Forelimb muscle (tissue), 1 donor: ENCODE results near the gene MCHR1. TPM values are rescaled to one million over a fixed set of nuclear protein-coding genes. Genes with fewer than 3 reads are reported as not detected.

Experiments
- DNase-seq: peaks from one replicate; pipeline ENCODE4 v3.0.0-alpha.2; 2013; ENCODE audit warnings: low read depth
- polyA plus RNA-seq: library from polyadenylated mRNA; unstranded; fragments of 120-200 nt; gene quantifications from one replicate; pipeline ENCODE4 v1.2.1, GENCODE V29; 2013; ENCODE audit not compliant: insufficient read length

The MCHR1 gene
- polyA plus RNA-seq, 1 donor = 0.20 TPM

DNA sequence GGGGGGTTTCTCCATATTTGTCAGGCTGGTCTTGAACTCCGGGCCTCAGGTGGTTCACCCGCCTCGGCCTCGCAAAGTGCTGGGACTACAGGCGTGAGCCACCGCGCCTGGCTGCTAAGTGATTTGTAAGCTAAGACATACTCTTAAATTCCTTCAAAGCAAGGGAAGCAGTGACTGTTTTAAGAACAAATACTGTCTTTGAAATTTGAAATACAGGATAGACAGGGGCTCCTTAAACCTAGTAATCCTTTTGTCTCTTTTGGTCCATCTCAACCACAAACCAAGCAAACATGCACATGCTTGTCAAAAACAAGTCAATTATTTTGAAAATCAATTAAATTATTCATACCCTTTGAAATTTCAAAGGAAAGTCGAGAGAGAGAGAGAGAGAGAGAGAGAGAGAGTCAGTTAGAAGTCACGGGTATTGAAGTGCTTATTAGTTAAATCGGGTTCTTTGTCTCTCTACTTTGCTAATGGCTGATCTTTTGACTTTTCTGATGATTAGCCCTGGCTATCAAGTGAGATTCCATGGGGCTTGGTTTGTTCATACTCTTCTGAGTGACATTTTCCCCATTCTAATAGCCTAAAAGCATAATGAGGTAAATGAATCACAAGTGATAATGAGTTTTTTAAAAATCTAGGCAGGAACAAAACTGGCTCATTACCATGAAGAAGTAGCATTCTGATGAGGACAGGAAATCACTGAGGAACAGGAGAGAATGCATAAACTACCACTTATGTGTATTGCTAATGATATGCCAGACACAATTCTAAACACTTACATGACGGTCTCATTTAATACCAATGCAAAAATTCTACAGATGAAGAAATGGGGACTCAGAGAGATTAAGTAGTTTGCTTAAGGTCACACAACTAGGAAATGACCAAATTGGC, 48.0 kb downstream of the MCHR1 start:
- no peak for DNase-seq

DNA sequence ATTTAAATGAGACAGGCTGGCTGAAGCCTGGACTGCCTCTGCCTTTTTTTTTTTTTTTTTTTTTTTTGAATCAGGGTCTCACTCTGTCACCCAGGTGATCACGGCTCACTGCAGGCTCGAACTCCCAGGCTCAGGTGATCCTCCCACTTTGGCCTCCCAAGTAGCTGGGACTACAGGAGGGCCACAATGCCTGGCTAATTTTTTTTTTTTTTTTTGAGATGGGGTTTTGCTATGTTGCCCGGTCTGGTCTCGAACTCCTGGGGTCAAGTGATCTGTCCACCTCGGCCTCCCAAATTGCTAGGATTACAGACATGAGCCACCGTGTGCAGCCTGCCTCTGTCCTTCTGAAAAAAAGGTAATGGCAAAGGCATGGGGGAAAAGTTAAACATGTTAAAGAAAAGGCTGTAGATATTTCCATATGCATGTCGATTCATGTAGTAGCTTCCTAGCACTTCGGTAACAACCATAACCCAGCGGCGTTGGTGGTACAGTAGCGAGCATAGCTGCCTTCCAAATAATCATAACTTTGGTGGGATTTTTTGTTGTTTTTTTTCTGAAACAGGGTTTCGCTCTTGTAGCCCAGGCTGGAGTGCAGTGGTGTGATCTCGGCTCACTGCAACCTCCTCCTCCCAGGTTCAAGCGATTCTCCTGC, 48.8 kb downstream of the MCHR1 start:
- DNase-seq = no peak

DNA sequence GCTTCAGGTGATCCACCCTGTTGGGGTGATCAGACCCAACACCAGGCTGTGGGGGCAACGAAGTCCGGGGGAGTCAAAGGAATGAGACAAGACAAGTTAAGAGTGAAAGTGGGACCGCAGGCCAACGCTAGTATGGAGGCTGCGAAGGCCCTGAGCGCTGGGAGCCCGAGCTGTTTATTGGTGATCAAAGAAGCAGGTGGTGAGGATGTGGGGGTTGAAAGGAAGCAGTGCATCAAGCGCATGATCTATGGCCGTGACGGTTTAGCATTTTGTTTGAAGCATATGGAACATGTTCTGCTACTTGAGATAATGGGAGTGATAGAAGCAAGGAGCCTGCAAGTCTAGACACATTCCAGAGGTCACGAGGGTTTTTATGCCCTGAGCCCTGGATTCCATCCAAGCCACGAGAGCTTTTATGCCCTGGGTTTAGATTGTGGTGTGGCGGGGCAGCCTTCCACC, 49.5 kb downstream of the MCHR1 start:
- no peak for DNase-seq

DNA sequence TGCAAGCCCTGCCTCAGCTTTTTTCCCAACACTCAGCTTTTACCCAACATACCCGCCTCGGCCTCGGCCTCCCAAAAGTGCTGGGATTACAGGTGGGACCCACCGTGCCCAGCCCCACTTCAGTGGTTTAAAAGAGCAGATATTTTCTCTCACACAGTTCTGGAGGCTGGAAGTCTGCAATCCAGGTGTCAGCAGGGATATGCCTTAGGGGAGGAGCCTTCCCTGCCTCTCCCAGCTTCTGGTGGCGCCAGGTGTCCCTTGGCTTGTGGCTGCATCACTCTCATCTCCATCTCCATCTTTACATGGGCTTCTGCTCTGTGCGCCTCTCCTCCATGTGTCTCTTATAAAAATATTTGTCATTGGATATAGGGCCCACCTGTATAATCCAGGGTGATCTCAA, 50.0 kb downstream of the MCHR1 start:
- DNase-seq = no peak

Other genes starting within 250 kb of the MCHR1 start
- gene MRTFA, start 42.8 kb upstream of the MCHR1 start, polyA plus RNA-seq = 25.8 TPM
- gene SLC25A17, start 139.9 kb downstream of the MCHR1 start, polyA plus RNA-seq = 20.9 TPM
- 495 TPM for gene ST13, start 177.2 kb downstream of the MCHR1 start, polyA plus RNA-seq
- 14.1 TPM for gene XPNPEP3, start 177.7 kb downstream of the MCHR1 start, polyA plus RNA-seq
- gene DNAJB7, start 182.6 kb downstream of the MCHR1 start, polyA plus RNA-seq = 0.47 TPM